Stomach (tissue), 9 donors: Measurements from ENCODE around the gene KATNB1. TPM values are rescaled to one million over a fixed set of nuclear protein-coding genes. Genes with fewer than 3 reads are reported as not detected.

Experiments
- DNase-seq, 2 donors: peaks; one replicate each; pipeline versions ENCODE4 v3.0.0 to v3.0.0-alpha.2; 2013 to 2019
- H3K27ac ChIP-seq, 5 donors: fragments of 200-600 bp in 4 of 5; sonication (generic) in 4 of 5; one replicate each; pipeline ENCODE4 v1.5.1; 2013 to 2019; ENCODE audit warnings: mild to moderate bottlenecking in 1 of 5, moderate library complexity in 1 of 5
- H3K27me3 ChIP-seq, 3 donors: fragments of 200-600 bp; sonication (generic); one replicate each; pipeline ENCODE4 v1.5.1; 2017 to 2019; ENCODE audit warnings: mixed run types in 1 of 3
- H3K36me3 ChIP-seq, 4 donors: fragments of 200-600 bp; sonication (generic); 1 replicate in 3 of 4; 2 replicates in 1 of 4; pipeline ENCODE4 v1.5.1; 2016 to 2019
- H3K4me1 ChIP-seq, 4 donors: fragments of 200-600 bp; sonication (generic); one replicate each; pipeline ENCODE4 v1.5.1; 2016 to 2019
- H3K4me3 ChIP-seq, 4 donors: fragments of 200-600 bp; sonication (generic) in 3 of 4; one replicate each; pipeline ENCODE4 v1.5.1; 2016 to 2019; ENCODE audit warnings: mild to moderate bottlenecking in 1 of 4
- H3K9me3 ChIP-seq, 4 donors: fragments of 200-600 bp; sonication (generic); one replicate each; pipeline ENCODE4 v1.5.1; 2016 to 2019
- CTCF ChIP-seq, 7 experiments: fragments of 450-650 bp in 4 of 7; fragments of 200-600 bp in 3 of 7; sonication (generic) in 3 of 7; IDR thresholded peaks; one replicate each; pipeline ENCODE4 v1.5.1; 2016 to 2019; ENCODE audit warnings: antibody characterized with exemption in 7 of 7, control low read depth in 2 of 7, mild to moderate bottlenecking in 1 of 7
- EP300 ChIP-seq: sonication (generic); formaldehyde crosslinking; IDR thresholded peaks from one replicate; pipeline ENCODE4 v1.6.1; 2017; ENCODE audit warnings: antibody characterized with exemption
- POLR2A ChIP-seq, 4 donors: fragments of 450-650 bp; IDR thresholded peaks; one replicate each; pipeline ENCODE4 v1.6.1; 2016; ENCODE audit warnings: antibody characterized with exemption in 4 of 4, control low read depth in 2 of 4, mild to moderate bottlenecking in 1 of 4, moderate library complexity in 1 of 4
- POLR2AphosphoS5 ChIP-seq, 3 donors: sonication (generic); formaldehyde crosslinking; IDR thresholded peaks; one replicate each; pipeline ENCODE4 v1.6.1; 2016; ENCODE audit warnings: antibody characterized with exemption in 3 of 3
- WGBS, 5 donors: extraction: QIAGEN DNeasy Blood & Tissue Kit in 3 of 5; methylation state at CpG; one replicate each; pipeline versions ENCODE4 v1.1.5 to v1.1.7; 2013 to 2018; 5-methylcytosine and 5-hydroxymethylcytosine counted together
- intact Hi-C: fragments of 100-400 bp; cut with DNase I; formaldehyde crosslinking; loops from one replicate; pipeline ENCODE4 v1.15.1; 2023; ENCODE audit warnings: low total_unique reads
- polyA plus RNA-seq, 3 donors: library from polyadenylated mRNA; stranded (reverse); fragments of 200-250 nt; gene quantifications; one replicate each; pipeline ENCODE4 v1.2.3, GENCODE V29; 2013
- total RNA-seq, 5 donors: library from RNA; depleted of rRNA; stranded (reverse); fragments of >200 nt; gene quantifications; one replicate each; pipeline versions ENCODE4 v1.1.0 to v1.2.3, GENCODE V29; 2014 to 2016
- donor health status: healthy with polysubstance abuse.
- donor health status: Bipolar disorder and iron deficiency.
- donor health status: healthy.

KATNB1 gene
- total and polyA plus RNA-seq, 8 donors: 6.7 to 58.5 (median 13.4) TPM

GRCh38 chr16:57722651-57723050 is 12.9 kb upstream of the KATNB1 start:
- Histone ChIP-seq H3K9me3 (no peaks in the 10 kb centered on the region), H3K27ac (no peak overlapping the region), H3K27me3 (peaks cover 0 to 10% (median 0%) of the 10 kb centered on the region in 3 donors), H3K4me3 (no peak overlapping the region), H3K36me3 (no peaks in the 10 kb centered on the region), H3K4me1 (no peaks in the 10 kb centered on the region)
- DNase-seq: no peak
- no peak for TF ChIP-seq CTCF (IDR thresholded peaks at IDR 0.05)
- TF ChIP-seq POLR2A (IDR thresholded peaks at IDR 0.05): no peak
- TF ChIP-seq EP300: no peak
- TF ChIP-seq POLR2AphosphoS5 (IDR thresholded peaks at IDR 0.05): no peak
- WGBS, 5 donors: 69 to 83% (median 77%) methylated on average over 6 to 11 of the region's 11 CpGs
- intact Hi-C loops: loop anchor here (10.0 kb wide), 1 partner anchor 148 kb away; no protein-coding TSS in a partner anchor

GRCh38 chr16:57723170-57723569 is 12.4 kb upstream of the KATNB1 start:
- WGBS, 5 donors: 63 to 79% (median 75%) methylated on average over 7 of the region's 7 CpGs

GRCh38 chr16:57724531-57724930 is 11.0 kb upstream of the KATNB1 start:
- Histone ChIP-seq H3K27me3 (peaks cover 0 to 10% (median 0%) of the 10 kb centered on the region in 3 donors), H3K4me1 (no peaks in the 10 kb centered on the region), H3K9me3 (no peaks in the 10 kb centered on the region), H3K27ac (no peak overlapping the region), H3K36me3 (no peaks in the 10 kb centered on the region), H3K4me3 (no peak overlapping the region)
- intact Hi-C loops: loop anchor here (10.0 kb wide), 1 partner anchor 150 kb away; no protein-coding TSS in a partner anchor
- 79 to 91% (median 88%) methylated on average over 15 of the region's 15 CpGs for WGBS, 5 donors
- TF ChIP-seq POLR2AphosphoS5 (IDR thresholded peaks at IDR 0.05) (no peak), CTCF (IDR thresholded peaks at IDR 0.05) (no peak), POLR2A (IDR thresholded peaks at IDR 0.05) (no peak), EP300 (no peak)
- DNase-seq: no peak

More at GRCh38 chr16:57723170-57723569, 12.4 kb upstream of the KATNB1 start:
- intact Hi-C loops: loop anchor here (10.0 kb wide), 1 partner anchor 148 kb away; no protein-coding TSS in a partner anchor
- H3K36me3 ChIP-seq: no peaks in the 10 kb centered on the region
- H3K27ac ChIP-seq: no peak overlapping the region
- no peak overlapping the region for H3K4me3 ChIP-seq
- peaks cover 0 to 10% (median 0%) of the 10 kb centered on the region in 3 donors for H3K27me3 ChIP-seq
- DNase-seq: no peak
- no peaks in the 10 kb centered on the region for H3K9me3 ChIP-seq
- TF ChIP-seq POLR2AphosphoS5 (IDR thresholded peaks at IDR 0.05) (no peak), CTCF (IDR thresholded peaks at IDR 0.05) (no peak), POLR2A (IDR thresholded peaks at IDR 0.05) (no peak), EP300 (no peak)
- H3K4me1 ChIP-seq: no peaks in the 10 kb centered on the region

- peaks cover 0 to 10% (median 0%) of the 10 kb centered on the region in 3 donors for H3K27me3 ChIP-seq
- DNase-seq: no peak
- H3K36me3 ChIP-seq: no peaks in the 10 kb centered on the region
- TF ChIP-seq EP300 (no peak), CTCF (IDR thresholded peaks at IDR 0.05) (no peak), POLR2A (IDR thresholded peaks at IDR 0.05) (no peak), POLR2AphosphoS5 (IDR thresholded peaks at IDR 0.05) (no peak)
- intact Hi-C loops: loop anchor here (10.0 kb wide), 1 partner anchor 150 kb away; no protein-coding TSS in a partner anchor
- 48 to 57% (median 57%) methylated on average over 5 of the region's 5 CpGs for WGBS, 5 donors
- no peaks in the 10 kb centered on the region for H3K4me1 ChIP-seq
- H3K9me3 ChIP-seq: no peaks in the 10 kb centered on the region
- H3K27ac ChIP-seq: no peak overlapping the region
- no peak overlapping the region for H3K4me3 ChIP-seq
Measured at GRCh38 chr16:57725151-57725550, 10.4 kb upstream of the KATNB1 start.
